ENCODE measurements around the gene CACNA1C. TPM values are rescaled to one million over a fixed set of nuclear protein-coding genes. Genes with fewer than 3 reads are reported as not detected.
A peak's percentile ranks its signal among the peaks of the same experiment; 100 is the strongest.

CACNA1C gene
- polyA plus RNA-seq, 2 donors: 2.1 to 2.5 TPM

DNA sequence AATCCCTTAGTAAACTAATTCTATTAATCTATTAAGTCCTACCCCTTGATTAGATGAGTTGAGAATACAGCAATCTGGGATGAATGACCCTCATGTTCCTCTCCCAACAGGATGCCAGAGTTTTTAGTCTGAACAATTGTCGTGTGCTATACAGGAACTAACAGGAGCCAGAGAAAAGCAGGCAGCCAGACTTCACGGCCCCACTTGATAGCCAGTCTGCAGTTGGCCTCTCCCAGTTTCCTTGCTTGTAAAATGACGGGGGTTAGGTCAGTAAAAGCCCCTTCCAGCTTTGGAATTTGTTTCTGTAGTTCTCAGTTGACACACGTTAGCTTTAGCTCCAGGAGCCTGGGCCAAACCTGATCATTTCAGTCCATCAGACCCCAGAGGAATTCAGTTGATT lies 475.2 kb downstream of the CACNA1C start:
- no peaks in the 10 kb centered on the region for H3K36me3 ChIP-seq (ENCODE audit: control insufficient read depth in 2 of 2, insufficient read depth in 2 of 2, low read length in 1 of 2)
- no peak overlapping the region for H3K27ac ChIP-seq (ENCODE audit: low read depth in 2 of 2, low read length in 1 of 2)
- H3K27me3 ChIP-seq (ENCODE audit: control insufficient read depth in 1 of 2, insufficient read depth in 2 of 2, low read length in 2 of 2): no peaks in the 10 kb centered on the region
- 70 to 73% methylated on average over 4 of the region's 4 CpGs for WGBS, 2 donors
- no peaks in the 10 kb centered on the region for H3K9me3 ChIP-seq (ENCODE audit: control insufficient read depth in 2 of 2, insufficient read depth in 1 of 2, low read depth in 1 of 2, low read length in 1 of 2)
- H3K4me1 ChIP-seq (ENCODE audit: control insufficient read depth in 2 of 2, insufficient read depth in 2 of 2, low read length in 1 of 2): no peaks in the 10 kb centered on the region
- H3K4me3 ChIP-seq (ENCODE audit: low read depth in 1 of 2, low read length in 2 of 2): no peak overlapping the region

DNA sequence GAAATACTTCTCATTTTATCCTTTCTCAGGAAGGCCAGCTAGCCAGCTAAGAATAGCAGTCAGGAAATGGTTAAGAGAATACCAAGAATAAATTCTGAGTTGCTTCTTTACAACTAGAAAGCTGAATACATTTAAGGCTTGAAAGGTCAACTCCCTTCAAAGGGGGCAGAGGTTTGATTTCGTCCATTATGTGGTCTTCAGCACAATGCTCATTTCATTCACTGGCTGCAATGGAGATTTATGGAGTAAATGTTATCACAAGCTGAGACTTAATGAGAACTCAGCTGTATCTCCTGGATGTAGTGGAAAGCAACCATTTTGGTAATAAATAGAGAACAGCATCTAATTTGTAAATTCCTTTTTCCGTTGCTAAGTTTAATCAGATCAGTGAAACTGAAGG lies 477.0 kb downstream of the CACNA1C start:
- Histone ChIP-seq H3K27me3 (ENCODE audit: control insufficient read depth in 1 of 2, insufficient read depth in 2 of 2, low read length in 2 of 2) (no peaks in the 10 kb centered on the region), H3K4me3 (ENCODE audit: low read depth in 1 of 2, low read length in 2 of 2) (no peak overlapping the region), H3K4me1 (ENCODE audit: control insufficient read depth in 2 of 2, insufficient read depth in 2 of 2, low read length in 1 of 2) (no peaks in the 10 kb centered on the region), H3K27ac (ENCODE audit: low read depth in 2 of 2, low read length in 1 of 2) (no peak overlapping the region), H3K9me3 (ENCODE audit: control insufficient read depth in 2 of 2, insufficient read depth in 1 of 2, low read depth in 1 of 2, low read length in 1 of 2) (no peaks in the 10 kb centered on the region), H3K36me3 (ENCODE audit: control insufficient read depth in 2 of 2, insufficient read depth in 2 of 2, low read length in 1 of 2) (no peaks in the 10 kb centered on the region)
- 69 to 80% methylated on average over 2 of the region's 2 CpGs for WGBS, 2 donors

DNA sequence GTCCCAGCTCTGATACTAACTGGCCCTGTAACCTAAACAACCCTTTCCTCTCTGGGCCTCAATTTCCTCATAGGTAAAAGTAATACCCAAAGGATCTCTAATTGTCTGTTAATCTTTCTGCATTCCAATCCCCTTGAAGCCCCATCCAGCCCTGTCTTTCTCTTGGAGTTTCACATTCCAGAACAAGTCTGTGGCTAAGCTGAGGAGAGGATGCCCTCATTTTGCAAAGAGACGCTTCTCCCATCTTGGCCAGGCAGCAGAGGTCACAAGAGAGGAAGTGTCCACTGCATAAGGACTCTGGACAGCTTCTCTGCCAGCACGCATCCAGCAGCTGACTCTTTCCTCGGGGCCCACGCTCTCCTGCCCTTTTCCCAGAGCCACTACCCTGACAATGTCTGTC lies 478.6 kb downstream of the CACNA1C start:
- 86 to 88% methylated on average over 4 of the region's 4 CpGs for WGBS, 2 donors
- no peak overlapping the region for H3K27ac ChIP-seq (ENCODE audit: low read depth in 2 of 2, low read length in 1 of 2)
- no peaks in the 10 kb centered on the region for H3K4me1 ChIP-seq (ENCODE audit: control insufficient read depth in 2 of 2, insufficient read depth in 2 of 2, low read length in 1 of 2)
- H3K36me3 ChIP-seq (ENCODE audit: control insufficient read depth in 2 of 2, insufficient read depth in 2 of 2, low read length in 1 of 2): no peaks in the 10 kb centered on the region
- H3K9me3 ChIP-seq (ENCODE audit: control insufficient read depth in 2 of 2, insufficient read depth in 1 of 2, low read depth in 1 of 2, low read length in 1 of 2): no peaks in the 10 kb centered on the region
- no peak overlapping the region for H3K4me3 ChIP-seq (ENCODE audit: low read depth in 1 of 2, low read length in 2 of 2)
- no peaks in the 10 kb centered on the region for H3K27me3 ChIP-seq (ENCODE audit: control insufficient read depth in 1 of 2, insufficient read depth in 2 of 2, low read length in 2 of 2)

DNA sequence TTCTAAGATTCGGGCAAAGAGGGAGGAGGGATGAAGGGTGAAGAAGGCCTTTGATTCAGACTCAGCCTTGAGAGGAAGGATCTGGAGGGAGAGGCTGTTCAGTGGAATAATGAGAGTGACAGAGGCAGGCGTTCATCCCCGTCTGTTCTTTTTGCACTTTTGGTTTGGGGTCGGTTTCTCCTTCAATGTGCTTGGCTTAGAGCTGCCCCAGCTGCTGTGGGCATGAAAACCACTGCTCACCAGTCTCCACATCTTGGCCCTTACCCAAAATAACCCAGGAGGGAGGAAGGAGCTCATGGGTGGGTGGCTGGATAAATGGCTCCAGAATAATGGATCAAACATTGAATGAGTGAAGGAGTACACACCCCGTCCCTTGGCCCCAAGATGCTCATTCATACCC lies 480.2 kb downstream of the CACNA1C start:
- Histone ChIP-seq H3K9me3 (ENCODE audit: control insufficient read depth in 2 of 2, insufficient read depth in 1 of 2, low read depth in 1 of 2, low read length in 1 of 2) (no peaks in the 10 kb centered on the region), H3K27ac (ENCODE audit: low read depth in 2 of 2, low read length in 1 of 2) (no peak overlapping the region), H3K36me3 (ENCODE audit: control insufficient read depth in 2 of 2, insufficient read depth in 2 of 2, low read length in 1 of 2) (no peaks in the 10 kb centered on the region), H3K27me3 (ENCODE audit: control insufficient read depth in 1 of 2, insufficient read depth in 2 of 2, low read length in 2 of 2) (no peaks in the 10 kb centered on the region), H3K4me1 (ENCODE audit: control insufficient read depth in 2 of 2, insufficient read depth in 2 of 2, low read length in 1 of 2) (no peaks in the 10 kb centered on the region), H3K4me3 (ENCODE audit: low read depth in 1 of 2, low read length in 2 of 2) (no peak overlapping the region)
- WGBS, 2 donors: 74 to 79% methylated on average over 5 of the region's 5 CpGs

DNA sequence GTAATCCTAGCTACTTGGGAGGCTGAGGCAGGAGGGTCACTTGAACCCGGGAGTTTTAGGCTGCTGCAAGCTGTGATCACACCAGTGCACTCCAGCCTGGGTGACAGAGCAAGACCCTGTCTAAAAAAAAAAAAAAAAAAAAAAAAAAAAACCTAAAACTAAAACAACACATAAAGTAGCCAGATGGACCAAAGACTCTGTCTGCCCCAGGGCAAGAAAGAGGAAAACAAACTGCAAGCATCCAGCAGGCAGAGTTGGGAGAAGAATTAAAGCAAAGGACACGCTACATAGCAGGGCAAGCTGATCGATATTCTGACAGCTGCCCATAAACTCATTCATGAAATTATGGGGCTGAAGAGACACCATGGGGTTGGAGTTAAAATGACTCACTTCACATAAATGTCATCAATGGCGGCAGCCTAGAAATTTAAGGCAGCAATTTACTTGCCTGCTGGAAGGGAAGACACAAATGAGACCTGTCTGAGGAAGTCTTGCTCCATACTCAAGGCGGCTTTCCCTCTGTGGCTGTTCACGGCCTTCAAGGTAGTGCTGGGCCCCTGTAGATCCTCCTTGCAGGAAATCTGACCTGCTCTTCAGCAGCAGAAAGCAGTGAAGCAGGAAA lies 482.9 kb downstream of the CACNA1C start:
- WGBS, 2 donors: 74 to 86% methylated on average over 6 of the region's 6 CpGs

DNA sequence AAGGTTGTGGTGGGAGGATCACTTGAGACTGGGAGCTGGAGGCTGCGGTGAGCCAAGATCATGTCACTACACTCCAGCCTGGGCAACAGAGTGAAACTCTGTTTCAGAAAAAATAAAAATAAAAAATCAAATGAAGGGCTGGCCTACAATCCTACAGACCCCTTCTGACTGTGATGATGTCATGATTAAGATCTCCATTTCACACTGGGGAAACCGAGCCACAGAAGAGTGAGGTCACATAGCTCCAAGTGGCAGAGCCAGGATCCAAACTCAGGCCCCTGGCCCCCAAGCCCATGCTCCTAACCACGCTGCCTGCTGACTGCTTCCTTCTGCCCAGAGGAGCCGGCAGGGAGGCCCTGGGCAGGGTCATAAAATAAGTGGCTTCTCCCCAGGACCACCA lies 483.9 kb downstream of the CACNA1C start:
- Histone ChIP-seq H3K27me3 (ENCODE audit: control insufficient read depth in 1 of 2, insufficient read depth in 2 of 2, low read length in 2 of 2) (no peaks in the 10 kb centered on the region), H3K9me3 (ENCODE audit: control insufficient read depth in 2 of 2, insufficient read depth in 1 of 2, low read depth in 1 of 2, low read length in 1 of 2) (no peaks in the 10 kb centered on the region), H3K4me3 (ENCODE audit: low read depth in 1 of 2, low read length in 2 of 2) (no peak overlapping the region), H3K36me3 (ENCODE audit: control insufficient read depth in 2 of 2, insufficient read depth in 2 of 2, low read length in 1 of 2) (no peaks in the 10 kb centered on the region), H3K27ac (ENCODE audit: low read depth in 2 of 2, low read length in 1 of 2) (no peak overlapping the region), H3K4me1 (ENCODE audit: control insufficient read depth in 2 of 2, insufficient read depth in 2 of 2, low read length in 1 of 2) (no peaks in the 10 kb centered on the region)
- WGBS, 2 donors: 82 to 88% methylated on average over 4 of the region's 4 CpGs

More for the DNA sequence above, 482.9 kb downstream of the CACNA1C start:
- Histone ChIP-seq H3K4me3 (ENCODE audit: low read depth in 1 of 2, low read length in 2 of 2) (no peak overlapping the region), H3K4me1 (ENCODE audit: control insufficient read depth in 2 of 2, insufficient read depth in 2 of 2, low read length in 1 of 2) (no peaks in the 10 kb centered on the region), H3K27me3 (ENCODE audit: control insufficient read depth in 1 of 2, insufficient read depth in 2 of 2, low read length in 2 of 2) (no peaks in the 10 kb centered on the region), H3K9me3 (ENCODE audit: control insufficient read depth in 2 of 2, insufficient read depth in 1 of 2, low read depth in 1 of 2, low read length in 1 of 2) (no peaks in the 10 kb centered on the region), H3K27ac (ENCODE audit: low read depth in 2 of 2, low read length in 1 of 2) (no peak overlapping the region), H3K36me3 (ENCODE audit: control insufficient read depth in 2 of 2, insufficient read depth in 2 of 2, low read length in 1 of 2) (no peaks in the 10 kb centered on the region)

DNA sequence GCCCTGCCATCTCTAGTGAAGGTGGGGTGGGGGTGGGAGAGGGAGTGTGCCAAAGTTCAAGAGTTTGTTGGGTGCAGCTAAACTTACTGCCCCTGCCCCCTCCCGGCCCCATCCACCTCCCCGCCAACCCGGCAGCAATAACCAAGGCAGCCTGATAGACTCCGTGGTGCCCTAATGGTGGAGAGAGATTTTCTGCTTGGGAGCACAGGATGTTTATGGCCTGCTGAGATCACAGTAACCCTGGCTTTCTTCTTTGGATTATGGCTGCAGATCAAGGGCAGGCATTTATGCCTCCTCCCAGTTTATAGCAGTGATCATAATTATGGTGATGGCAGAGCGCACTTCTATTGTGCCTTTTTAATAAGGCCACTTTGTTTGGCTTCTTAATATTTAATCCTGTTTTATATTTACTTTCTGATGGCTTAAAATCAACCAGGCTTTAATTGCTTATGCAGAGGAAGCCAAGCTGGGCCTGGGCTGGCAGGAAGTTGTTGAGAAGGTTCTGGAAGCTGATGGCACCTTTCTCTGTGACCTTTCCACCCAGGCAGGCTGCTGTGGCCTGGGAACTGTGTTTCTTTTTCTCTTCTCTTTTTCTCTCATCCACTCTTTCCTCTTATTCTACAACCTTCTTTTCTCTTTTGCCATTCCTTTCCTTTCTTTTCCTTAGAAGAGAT lies 485.2 kb downstream of the CACNA1C start:
- 75 to 77% methylated on average over 5 of the region's 5 CpGs for WGBS, 2 donors

DNA sequence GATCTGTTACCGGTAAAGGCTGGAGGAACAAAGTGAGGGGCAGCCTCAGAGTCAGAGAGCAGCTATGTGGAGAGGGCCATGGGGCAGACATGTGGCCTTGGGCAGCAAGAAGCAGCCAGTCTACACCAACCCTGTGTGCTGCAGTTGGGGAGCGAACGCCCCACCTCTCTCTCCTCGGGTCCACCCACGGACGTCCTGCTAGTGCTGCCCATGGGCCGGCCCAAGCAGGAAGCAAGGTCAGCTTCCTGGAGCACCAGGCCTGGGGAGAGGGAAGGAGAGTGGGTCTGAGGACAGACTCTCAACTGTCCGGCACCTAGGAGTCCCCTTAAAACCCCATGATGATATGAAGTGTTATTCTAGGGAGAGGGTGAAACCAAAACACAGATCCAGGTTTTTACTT lies 487.2 kb downstream of the CACNA1C start:
- WGBS, 2 donors: 73 to 75% methylated on average over 8 of the region's 8 CpGs
- Histone ChIP-seq H3K4me3 (ENCODE audit: low read depth in 1 of 2, low read length in 2 of 2) (no peak overlapping the region), H3K36me3 (ENCODE audit: control insufficient read depth in 2 of 2, insufficient read depth in 2 of 2, low read length in 1 of 2) (no peaks in the 10 kb centered on the region), H3K4me1 (ENCODE audit: control insufficient read depth in 2 of 2, insufficient read depth in 2 of 2, low read length in 1 of 2) (no peaks in the 10 kb centered on the region), H3K27me3 (ENCODE audit: control insufficient read depth in 1 of 2, insufficient read depth in 2 of 2, low read length in 2 of 2) (no peaks in the 10 kb centered on the region), H3K9me3 (ENCODE audit: control insufficient read depth in 2 of 2, insufficient read depth in 1 of 2, low read depth in 1 of 2, low read length in 1 of 2) (no peaks in the 10 kb centered on the region), H3K27ac (ENCODE audit: low read depth in 2 of 2, low read length in 1 of 2) (peak overlapping the region in 1 of 2 donors; percentile 13)

More for the DNA sequence above, 485.2 kb downstream of the CACNA1C start:
- no peaks in the 10 kb centered on the region for H3K36me3 ChIP-seq (ENCODE audit: control insufficient read depth in 2 of 2, insufficient read depth in 2 of 2, low read length in 1 of 2)
- no peak overlapping the region for H3K27ac ChIP-seq (ENCODE audit: low read depth in 2 of 2, low read length in 1 of 2)
- no peak overlapping the region for H3K4me3 ChIP-seq (ENCODE audit: low read depth in 1 of 2, low read length in 2 of 2)
- H3K4me1 ChIP-seq (ENCODE audit: control insufficient read depth in 2 of 2, insufficient read depth in 2 of 2, low read length in 1 of 2): no peaks in the 10 kb centered on the region
- H3K9me3 ChIP-seq (ENCODE audit: control insufficient read depth in 2 of 2, insufficient read depth in 1 of 2, low read depth in 1 of 2, low read length in 1 of 2): no peaks in the 10 kb centered on the region
- H3K27me3 ChIP-seq (ENCODE audit: control insufficient read depth in 1 of 2, insufficient read depth in 2 of 2, low read length in 2 of 2): no peaks in the 10 kb centered on the region

DNA sequence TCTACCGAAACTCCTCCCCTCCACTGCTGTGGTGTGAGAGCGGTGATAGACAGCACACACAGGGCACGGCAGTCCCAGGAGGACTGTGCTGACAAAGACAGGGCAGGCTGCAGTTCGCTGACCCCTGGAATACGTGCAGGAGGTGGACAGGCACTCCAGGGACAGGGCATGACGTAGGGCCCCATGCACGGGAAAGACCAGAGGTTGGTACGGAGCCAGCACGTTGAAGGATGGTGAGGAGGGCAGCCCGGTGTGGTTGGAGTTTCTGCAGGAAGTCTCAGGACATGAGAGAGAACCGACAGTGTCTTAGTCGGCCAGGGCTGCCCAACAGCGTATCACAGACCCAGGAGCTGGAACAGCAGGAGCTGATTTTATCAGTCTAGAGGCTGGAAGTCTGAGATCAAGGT lies 487.8 kb downstream of the CACNA1C start:
- H3K36me3 ChIP-seq (ENCODE audit: control insufficient read depth in 2 of 2, insufficient read depth in 2 of 2, low read length in 1 of 2): no peaks in the 10 kb centered on the region
- peak overlapping the region in 1 of 2 donors; percentile 8 for H3K27ac ChIP-seq (ENCODE audit: low read depth in 2 of 2, low read length in 1 of 2)
- WGBS, 2 donors: 64% methylated on average over 13 of the region's 13 CpGs
- no peak overlapping the region for H3K4me3 ChIP-seq (ENCODE audit: low read depth in 1 of 2, low read length in 2 of 2)
- H3K27me3 ChIP-seq (ENCODE audit: control insufficient read depth in 1 of 2, insufficient read depth in 2 of 2, low read length in 2 of 2): no peaks in the 10 kb centered on the region
- H3K4me1 ChIP-seq (ENCODE audit: control insufficient read depth in 2 of 2, insufficient read depth in 2 of 2, low read length in 1 of 2): no peaks in the 10 kb centered on the region
- no peaks in the 10 kb centered on the region for H3K9me3 ChIP-seq (ENCODE audit: control insufficient read depth in 2 of 2, insufficient read depth in 1 of 2, low read depth in 1 of 2, low read length in 1 of 2)

Data from esophagus (tissue), 2 donors.